HCT116 (cell line): ENCODE results near the gene CCDC9B. TPM values are rescaled to one million over a fixed set of nuclear protein-coding genes. Genes with fewer than 3 reads are reported as not detected.

ENCODE experiments used
- ATAC-seq: fragments of 200-7000 bp; cut with Tn5 transposase; 2 replicates; pipeline ENCODE4 v1.9.1; 2020; ENCODE audit warnings: mild to moderate bottlenecking, moderate library complexity
- BruUV-seq: library from RNA; stranded (reverse); fragments of 400-500 nt; replicated peaks from 2 replicates; lab custom pipeline; 2021; lab: Mats Ljungman, UMichigan
- CTCF ChIA-PET: fragments of 300-600 bp; sonication (Branson Sonifier 250); formaldehyde crosslinking; loops from one replicate; lab custom pipeline; 2021; ENCODE audit warnings: antibody characterized with exemption; lab: Charles Lee
- POLR2A ChIA-PET: fragments of 300-600, 350-600 bp; sonication (Branson Sonifier 250); formaldehyde crosslinking; loops from one replicate; lab custom pipeline; 2021; ENCODE audit warnings: antibody characterized with exemption; lab: Charles Lee
- RAD21 ChIA-PET, 2 experiments: fragments of 300-600 bp; sonication (Branson Sonifier 250); formaldehyde crosslinking; loops; one replicate each; lab custom pipeline; 2023; ENCODE audit warnings: low total read pairs in 2 of 2; ENCODE audit not compliant: uncharacterized antibody in 2 of 2, unreplicated experiment in 2 of 2, low non-redundant PET in 1 of 2; lab: Charles Lee
- DNase-seq: peaks from one replicate; pipeline ENCODE4 v3.0.0-alpha.2; 2010; ENCODE audit warnings: low read depth, low spot score
- H2AFZ ChIP-seq: fragments of 200-600 bp; shearing (Covaris generic), sonication (generic); 2 replicates; pipeline ENCODE4 v1.6.1; 2017; ENCODE audit warnings: low read depth, mixed run types, mixed read lengths, antibody characterized with exemption, low read length; ENCODE audit not compliant: poor library complexity, severe bottlenecking
- H3K27ac ChIP-seq: 2 replicates; pipeline ENCODE4 v1.5.1; 2012; ENCODE audit warnings: low read depth, low read length
- H3K27me3 ChIP-seq: fragments of 200-600 bp; sonication (generic); 2 replicates; pipeline ENCODE4 v1.6.1; 2016; ENCODE audit warnings: mixed run types, low read length, mixed read lengths; ENCODE audit not compliant: insufficient read depth
- H3K36me3 ChIP-seq, 2 experiments: fragments of 200-500 bp in 1 of 2; fragments of 200-600 bp in 1 of 2; sonication (Bioruptor generic) in 1 of 2; sonication (generic) in 1 of 2; 2 replicates each; pipeline versions ENCODE4 v1.5.1 to v1.6.1; 2014 to 2016; ENCODE audit warnings: low read length in 2 of 2, inconsistent platforms in 1 of 2, mixed read lengths in 1 of 2, mixed run types in 1 of 2; ENCODE audit not compliant: insufficient read depth in 2 of 2, control insufficient read depth in 1 of 2
- H3K4me1 ChIP-seq, 2 experiments: fragments of 200-600 bp in 1 of 2; sonication (generic) in 1 of 2; 2 replicates each; pipeline versions ENCODE4 v1.5.1 to v1.6.1; 2012 to 2017; ENCODE audit warnings: low read length in 2 of 2, inconsistent platforms in 1 of 2, mild to moderate bottlenecking in 1 of 2, mixed read lengths in 1 of 2, mixed run types in 1 of 2, moderate library complexity in 1 of 2; ENCODE audit not compliant: insufficient read depth in 2 of 2, control insufficient read depth in 1 of 2
- H3K4me2 ChIP-seq: fragments of 200-600 bp; sonication (generic); 2 replicates; pipeline ENCODE4 v1.6.1; 2017; ENCODE audit warnings: mixed run types, low read length, mixed read lengths
- H3K4me3 ChIP-seq, 2 experiments: fragments of 200-600 bp in 1 of 2; sonication (generic) in 1 of 2; replicated peaks in 1 of 2; 2 replicates each; pipeline ENCODE4 v1.5.1; 2011 to 2016; ENCODE audit warnings: low read length in 2 of 2, control low read depth in 1 of 2, low read depth in 1 of 2, mild to moderate bottlenecking in 1 of 2, mixed read lengths in 1 of 2, mixed run types in 1 of 2
- H3K79me2 ChIP-seq: fragments of 200-600 bp; sonication (generic); 2 replicates; pipeline ENCODE4 v1.6.1; 2017; ENCODE audit warnings: mild to moderate bottlenecking, mixed run types, low read length, moderate library complexity, mixed read lengths; ENCODE audit not compliant: insufficient read depth
- H3K9ac ChIP-seq: fragments of 200-600 bp; sonication (generic); 2 replicates; pipeline ENCODE4 v1.6.1; 2016; ENCODE audit warnings: low read length, mixed read lengths
- H3K9me2 ChIP-seq: fragments of 200-600 bp; sonication (generic), shearing (Covaris generic); 2 replicates; pipeline ENCODE4 v1.6.1; 2017; ENCODE audit warnings: mixed run types, mild to moderate bottlenecking, moderate library complexity; ENCODE audit not compliant: insufficient read depth
- H3K9me3 ChIP-seq, 2 experiments: fragments of 200-500 bp in 1 of 2; fragments of 200-600 bp in 1 of 2; sonication (Bioruptor generic) in 1 of 2; sonication (generic) in 1 of 2; 2 replicates each; pipeline ENCODE4 v1.6.1; 2014 to 2017; ENCODE audit warnings: low read length in 2 of 2, mixed read lengths in 2 of 2, inconsistent platforms in 1 of 2, low read depth in 1 of 2, mild to moderate bottlenecking in 1 of 2, mixed run types in 1 of 2, moderate library complexity in 1 of 2; ENCODE audit not compliant: control insufficient read depth in 1 of 2, insufficient read depth in 1 of 2
- H4K20me1 ChIP-seq: fragments of 200-600 bp; sonication (generic), shearing (Covaris generic); 2 replicates; pipeline ENCODE4 v1.6.1; 2017; ENCODE audit warnings: mixed run types, mild to moderate bottlenecking, moderate library complexity; ENCODE audit not compliant: insufficient read depth
- CEBPB ChIP-seq: IDR thresholded peaks from 2 replicates; pipeline ENCODE4 v1.6.1; 2012; ENCODE audit warnings: low read depth
- EGR1 ChIP-seq: IDR thresholded peaks from 2 replicates; pipeline ENCODE4 v1.6.1; 2012; ENCODE audit warnings: low read depth
- ELF1 ChIP-seq: IDR thresholded peaks from 2 replicates; pipeline ENCODE4 v1.6.1; 2012; ENCODE audit warnings: low read depth, borderline replicate concordance
- EZH2phosphoT487 ChIP-seq: fragments of 200-600 bp; IDR thresholded peaks from 2 replicates; pipeline ENCODE4 v1.6.1; 2018; ENCODE audit warnings: antibody characterized with exemption, borderline replicate concordance
- FOSL1 ChIP-seq: IDR thresholded peaks from 2 replicates; pipeline ENCODE4 v1.6.1; 2012; ENCODE audit warnings: low read depth
- POLR2A ChIP-seq: IDR thresholded peaks from 2 replicates; pipeline ENCODE4 v1.7.0; 2011; ENCODE audit warnings: borderline replicate concordance; ENCODE audit not compliant: insufficient read depth, insufficient read length; ENCODE audit errors: extremely low read depth
- POLR2AphosphoS5 ChIP-seq: IDR thresholded peaks from 2 replicates; pipeline ENCODE4 v1.6.1; 2011; ENCODE audit warnings: mild to moderate bottlenecking, low read depth, low read length, moderate library complexity
- RAD21 ChIP-seq: IDR thresholded peaks from 2 replicates; pipeline ENCODE4 v1.6.1; 2012; ENCODE audit warnings: low read depth, mild to moderate bottlenecking
- REST ChIP-seq: IDR thresholded peaks from 2 replicates; pipeline ENCODE4 v1.6.1; 2012; ENCODE audit warnings: low read depth
- SIN3A ChIP-seq: IDR thresholded peaks from 2 replicates; pipeline ENCODE4 v1.6.1; 2012; ENCODE audit warnings: low read depth
- TCF7L2 ChIP-seq: IDR thresholded peaks from 2 replicates; pipeline ENCODE4 v1.7.0; 2011; ENCODE audit warnings: borderline replicate concordance, inconsistent platforms; ENCODE audit not compliant: insufficient read depth, insufficient read length; ENCODE audit errors: extremely low read depth
- YY1 ChIP-seq: IDR thresholded peaks from 2 replicates; pipeline ENCODE4 v1.6.1; 2011; ENCODE audit warnings: low read length, low read depth, moderate library complexity, mild to moderate bottlenecking; ENCODE audit not compliant: insufficient replicate concordance; ENCODE audit errors: extremely low read depth
- ZNF274 ChIP-seq: fragments of 200-500 bp; sonication (Bioruptor generic); IDR thresholded peaks from 2 replicates; pipeline ENCODE4 v1.6.1; 2014; ENCODE audit warnings: mild to moderate bottlenecking, low read depth, low read length, inconsistent platforms
- intact Hi-C: fragments of 100-400 bp; cut with micrococcal nuclease; formaldehyde crosslinking; loops from 2 replicates; pipeline ENCODE4 v1.10.0; 2022
- total RNA-seq: library from RNA; stranded (reverse); gene quantifications from one replicate; pipeline ENCODE4 v1.2.1, GENCODE V29; 2021; ENCODE audit not compliant: unreplicated experiment
- TF ChIP-seq, protein P1 (sequence below), 3 experiments: fragments of 200-600 bp in 1 of 3; sonication (generic) in 1 of 3; IDR thresholded peaks in 2 of 3; conservative IDR thresholded peaks in 1 of 3; 2 replicates each; pipeline ENCODE4 v1.5.1; 2012 to 2017; ENCODE audit warnings: low read depth in 2 of 3, low read length in 2 of 3, antibody characterized with exemption in 1 of 3, borderline replicate concordance in 1 of 3, control low read depth in 1 of 3, mild to moderate bottlenecking in 1 of 3, mixed read lengths in 1 of 3, mixed run types in 1 of 3, moderate library complexity in 1 of 3; ENCODE audit not compliant: insufficient read depth in 1 of 3
- TF ChIP-seq, protein P2 (sequence below): IDR thresholded peaks from 2 replicates; pipeline ENCODE4 v1.6.1; 2012

The CCDC9B gene
- total RNA-seq, 1 experiment from 2014 or later: 15.6 TPM

DNA sequence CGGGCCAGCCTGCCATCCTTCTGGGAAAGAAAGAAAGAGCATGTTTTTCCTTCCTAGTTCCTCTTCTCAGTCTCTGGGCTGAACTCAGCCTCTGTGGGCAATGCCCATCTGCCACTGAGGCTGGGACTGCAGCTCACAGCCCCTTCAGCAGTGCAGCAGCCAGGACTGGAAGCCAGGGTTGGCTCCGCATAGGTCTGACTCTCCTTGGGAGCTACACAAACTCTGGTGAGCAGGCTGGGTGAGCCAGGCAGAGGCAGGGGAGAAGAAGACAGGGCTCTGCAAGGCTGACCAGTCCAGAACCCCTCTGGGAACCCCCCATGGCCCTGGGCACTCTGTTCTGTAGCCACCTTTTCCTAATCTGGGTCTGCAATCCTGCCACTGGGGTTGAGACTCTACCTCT is 20.9 kb upstream of the CCDC9B start:
- Histone ChIP-seq H3K9me2 (no peaks in the 10 kb centered on the region), H3K4me2 (no peak overlapping the region), H2AFZ (no peak overlapping the region), H3K36me3 (no peaks in the 10 kb centered on the region), H3K9ac (no peak overlapping the region), H3K27ac (no peak overlapping the region), H3K9me3 (no peaks in the 10 kb centered on the region), H3K4me1 (peaks cover 10 to 18% of the 10 kb centered on the region in 2 experiments), H3K4me3 (no peak overlapping the region), H4K20me1 (no peaks in the 10 kb centered on the region), H3K79me2 (no peaks in the 10 kb centered on the region), H3K27me3 (no peaks in the 10 kb centered on the region)
- ChIA-PET CTCF (no interaction called here), RAD21 (no interaction called here), POLR2A (no interaction called here)
- DNase-seq: no peak
- intact Hi-C loops: no loop called here
- no peak for TF ChIP-seq TCF7L2
- no peak for TF ChIP-seq POLR2AphosphoS5
- no TSS peak for BruUV-seq
- ATAC-seq: no peak

DNA sequence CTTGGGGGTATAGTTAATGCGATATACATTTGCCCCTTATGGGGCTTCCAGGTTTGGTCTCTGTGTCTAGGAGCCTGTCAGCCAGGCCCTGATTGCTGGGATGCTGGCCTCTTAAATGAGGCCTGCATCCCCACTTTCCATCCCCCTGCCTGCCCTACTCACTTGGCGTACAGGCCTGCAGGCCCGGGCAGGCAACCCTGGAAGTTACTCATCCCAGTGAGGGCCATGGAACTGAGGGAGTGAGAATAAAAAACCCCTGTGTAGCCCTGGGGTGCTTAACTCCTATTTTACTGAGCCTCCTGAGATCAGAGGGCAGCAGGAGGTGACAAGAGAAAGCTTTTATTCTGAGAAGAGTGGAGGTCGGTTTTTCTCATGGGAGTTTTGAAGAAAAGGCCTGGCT is 19.3 kb upstream of the CCDC9B start:
- H3K9me2 ChIP-seq: no peaks in the 10 kb centered on the region
- POLR2A ChIA-PET: no interaction called here
- CTCF ChIA-PET: no interaction called here
- RAD21 ChIA-PET: no interaction called here
- no peaks in the 10 kb centered on the region for H3K27me3 ChIP-seq
- H2AFZ ChIP-seq: no peak overlapping the region
- BruUV-seq: no TSS peak
- H3K4me3 ChIP-seq: no peak overlapping the region
- intact Hi-C loops: no loop called here
- H3K9me3 ChIP-seq: no peaks in the 10 kb centered on the region
- H3K36me3 ChIP-seq: no peaks in the 10 kb centered on the region
- no peak overlapping the region for H3K27ac ChIP-seq
- peaks cover 10 to 18% of the 10 kb centered on the region in 2 experiments for H3K4me1 ChIP-seq
- ATAC-seq (no peak), DNase-seq (no peak)
- no peak overlapping the region for H3K4me2 ChIP-seq
- H3K79me2 ChIP-seq: no peaks in the 10 kb centered on the region
- no peak overlapping the region for H3K9ac ChIP-seq
- no peaks in the 10 kb centered on the region for H4K20me1 ChIP-seq
- no peak for TF ChIP-seq SIN3A
- TF ChIP-seq TCF7L2: no peak
- no peak for TF ChIP-seq EZH2phosphoT487
- TF ChIP-seq, protein P1, sequence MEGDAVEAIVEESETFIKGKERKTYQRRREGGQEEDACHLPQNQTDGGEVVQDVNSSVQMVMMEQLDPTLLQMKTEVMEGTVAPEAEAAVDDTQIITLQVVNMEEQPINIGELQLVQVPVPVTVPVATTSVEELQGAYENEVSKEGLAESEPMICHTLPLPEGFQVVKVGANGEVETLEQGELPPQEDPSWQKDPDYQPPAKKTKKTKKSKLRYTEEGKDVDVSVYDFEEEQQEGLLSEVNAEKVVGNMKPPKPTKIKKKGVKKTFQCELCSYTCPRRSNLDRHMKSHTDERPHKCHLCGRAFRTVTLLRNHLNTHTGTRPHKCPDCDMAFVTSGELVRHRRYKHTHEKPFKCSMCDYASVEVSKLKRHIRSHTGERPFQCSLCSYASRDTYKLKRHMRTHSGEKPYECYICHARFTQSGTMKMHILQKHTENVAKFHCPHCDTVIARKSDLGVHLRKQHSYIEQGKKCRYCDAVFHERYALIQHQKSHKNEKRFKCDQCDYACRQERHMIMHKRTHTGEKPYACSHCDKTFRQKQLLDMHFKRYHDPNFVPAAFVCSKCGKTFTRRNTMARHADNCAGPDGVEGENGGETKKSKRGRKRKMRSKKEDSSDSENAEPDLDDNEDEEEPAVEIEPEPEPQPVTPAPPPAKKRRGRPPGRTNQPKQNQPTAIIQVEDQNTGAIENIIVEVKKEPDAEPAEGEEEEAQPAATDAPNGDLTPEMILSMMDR (IDR thresholded peaks at IDR 0.05 in 2 of 3, conservative IDR thresholded peaks at IDR 0.05 in 1 of 3; ENCODE audit: borderline replicate concordance in 1 of 3, insufficient read depth in 1 of 3, low read depth in 2 of 3, low read length in 2 of 3): no peak
- no peak for TF ChIP-seq FOSL1
- no peak for TF ChIP-seq ELF1
- TF ChIP-seq RAD21: no peak
- TF ChIP-seq ZNF274: no peak
- no peak for TF ChIP-seq YY1
- TF ChIP-seq POLR2A: no peak
- TF ChIP-seq, protein P2, sequence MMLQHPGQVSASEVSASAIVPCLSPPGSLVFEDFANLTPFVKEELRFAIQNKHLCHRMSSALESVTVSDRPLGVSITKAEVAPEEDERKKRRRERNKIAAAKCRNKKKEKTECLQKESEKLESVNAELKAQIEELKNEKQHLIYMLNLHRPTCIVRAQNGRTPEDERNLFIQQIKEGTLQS: no peak
- TF ChIP-seq POLR2AphosphoS5: no peak
- TF ChIP-seq CEBPB: no peak
- no peak for TF ChIP-seq REST
- TF ChIP-seq EGR1: no peak
